Measurements from ENCODE around the gene TDRKH.

- TF ChIP-seq CTCF (conservative IDR thresholded peaks at IDR 0.05; ENCODE audit: low read length), result no peak
- no peak for TF ChIP-seq EZH2phosphoT487 (IDR thresholded peaks at IDR 0.05; ENCODE audit: borderline replicate concordance, low read depth, low read length)
Measured at GRCh38 chr1:151741516-151741915, 48.8 kb downstream of the TDRKH start.

Measured in OCI-LY7 (cell line).